ENCODE data around the gene SLC12A2. TPM values are rescaled to one million over a fixed set of nuclear protein-coding genes. Genes with fewer than 3 reads are reported as not detected.
A peak's percentile ranks its signal among the peaks of the same experiment; 100 is the strongest.

The SLC12A2 gene
- total RNA-seq, 1 donor from 2014 or later, result 49.8 TPM

DNA sequence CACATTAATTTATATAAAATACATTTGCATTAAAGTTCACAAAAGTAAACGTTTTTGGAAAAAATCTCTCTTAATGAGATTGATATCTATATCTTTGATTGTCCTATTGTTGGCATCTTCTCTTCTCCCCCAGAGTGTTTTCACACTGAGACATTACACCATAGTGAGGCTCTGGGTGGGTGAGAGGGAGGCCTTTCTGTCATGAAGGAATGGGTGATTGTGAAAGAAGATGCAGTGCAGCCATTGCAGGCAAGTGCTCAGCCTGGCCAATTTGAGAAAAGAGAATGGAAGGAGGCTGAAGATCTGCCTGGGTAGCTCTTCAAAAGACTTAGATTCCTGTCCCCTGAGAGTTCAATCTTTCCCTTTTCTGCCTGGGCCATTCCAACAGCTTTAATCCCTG is 140.8 kb downstream of the SLC12A2 start:
- no peak for DNase-seq (ENCODE audit: low read depth in 2 of 2)

DNA sequence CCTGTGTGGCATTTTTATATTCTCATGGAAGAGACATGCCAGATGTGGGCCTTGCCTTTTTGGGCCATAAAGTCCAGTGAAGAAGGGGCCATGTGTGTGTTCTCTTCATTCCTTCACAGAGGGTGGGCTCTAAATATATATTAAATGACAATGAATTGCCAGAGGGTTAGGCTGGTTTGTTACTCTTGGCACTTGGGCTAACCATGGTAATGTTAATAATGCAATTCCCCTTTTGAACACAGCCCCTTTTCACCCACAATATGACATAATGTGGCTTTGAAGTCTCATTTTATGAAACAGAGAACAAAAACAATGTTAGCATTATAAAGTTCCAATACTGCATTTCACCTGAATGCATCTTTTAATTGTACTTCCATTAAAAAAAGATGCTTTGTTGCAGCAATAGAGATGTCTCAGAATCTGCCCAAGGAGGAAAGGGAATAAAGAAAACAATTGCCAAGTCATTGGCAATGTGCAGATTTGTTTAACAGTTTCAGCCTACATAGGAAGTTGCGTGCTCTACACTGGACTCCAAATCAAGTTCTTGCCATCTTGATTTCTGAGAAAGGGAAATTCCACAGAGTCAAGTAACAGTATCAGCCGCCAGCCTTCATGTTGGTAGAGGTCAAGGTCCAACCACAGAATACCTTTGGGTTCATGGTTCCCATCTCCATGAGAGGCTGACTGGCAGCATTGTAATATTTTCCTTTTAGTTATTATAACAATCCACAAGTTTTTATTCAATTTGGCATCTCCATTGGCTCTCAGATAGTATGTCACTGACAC is 141.9 kb downstream of the SLC12A2 start:
- DNase-seq (ENCODE audit: low read depth in 2 of 2), result no peak

- peak in 1 of 2 donors; percentile 19 for DNase-seq (ENCODE audit: low read depth in 2 of 2)
Measured at GRCh38 chr5:128228008-128228407, 144.4 kb downstream of the SLC12A2 start.

- no peak for DNase-seq (ENCODE audit: low read depth in 2 of 2)
Measured at GRCh38 chr5:128228521-128228920, 145.0 kb downstream of the SLC12A2 start.

- no peak for DNase-seq (ENCODE audit: low read depth in 2 of 2)
Measured at GRCh38 chr5:128234928-128235641, 151.5 kb downstream of the SLC12A2 start.

GRCh38 chr5:128236334-128236733 is 152.8 kb downstream of the SLC12A2 start:
- DNase-seq (ENCODE audit: low read depth in 2 of 2), result no peak

- DNase-seq (ENCODE audit: low read depth in 2 of 2), result no peak
Measured at GRCh38 chr5:128237000-128237399, 153.4 kb downstream of the SLC12A2 start.

DNA sequence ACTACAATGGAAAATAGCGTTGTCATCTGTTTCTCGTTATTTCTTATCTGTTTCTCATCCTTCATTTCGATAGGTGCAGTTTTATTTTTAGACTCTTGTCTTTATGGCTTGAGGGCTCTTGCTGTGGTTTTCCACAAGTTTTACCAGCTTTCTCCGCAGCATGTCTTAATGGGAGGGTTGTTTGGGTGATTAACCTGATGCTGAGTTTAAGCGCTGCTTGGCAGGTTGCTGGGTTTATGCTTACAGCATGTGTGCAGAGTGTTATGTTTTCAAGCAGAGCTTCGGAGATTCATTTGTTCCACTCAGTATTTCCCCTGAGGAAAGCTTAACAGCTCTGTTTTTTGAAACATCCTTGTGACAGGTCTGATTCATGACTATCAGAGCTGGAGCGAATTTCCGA is 154.0 kb downstream of the SLC12A2 start:
- no peak for DNase-seq (ENCODE audit: low read depth in 2 of 2)
